Measurements from ENCODE around the gene LCP2. TPM values are rescaled to one million over a fixed set of nuclear protein-coding genes. Genes with fewer than 3 reads are reported as not detected.

LCP2 gene
- total RNA-seq, 1 donor from 2014 or later: 351 TPM

DNA sequence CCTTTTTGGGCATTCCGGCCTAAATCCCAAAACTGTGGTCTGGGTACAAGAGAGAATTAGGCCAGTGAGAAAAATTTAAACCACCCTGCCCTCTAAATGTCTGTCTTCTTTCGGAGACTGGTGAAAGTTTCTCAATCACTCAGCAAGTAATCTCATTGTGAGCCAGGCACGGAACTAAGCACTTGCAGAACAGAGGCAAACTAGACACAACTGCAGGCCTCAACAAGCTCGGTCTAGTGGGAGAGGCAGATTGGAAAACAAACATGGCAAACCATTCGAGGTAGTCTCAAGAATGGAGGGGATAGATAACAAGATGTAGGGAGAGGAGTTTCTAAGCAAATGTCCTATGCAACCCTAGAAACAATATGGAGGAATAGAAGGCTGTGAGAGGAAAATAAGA lies 73.7 kb downstream of the LCP2 start:
- Mint-ChIP-seq H3K36me3 (ENCODE audit: low read depth) (peaks cover 4% of the 10 kb centered on the region), H3K27ac (no peak overlapping the region), H3K4me3 (no peak overlapping the region), H3K9me3 (no peaks in the 10 kb centered on the region), H3K4me1 (ENCODE audit: low read depth) (peaks cover 5% of the 10 kb centered on the region), H3K27me3 (ENCODE audit: insufficient read depth) (peaks cover 2% of the 10 kb centered on the region)
- DNase-seq (ENCODE audit: low spot score): no peak
- intact Hi-C loops (cut with micrococcal nuclease): no loop called here

DNA sequence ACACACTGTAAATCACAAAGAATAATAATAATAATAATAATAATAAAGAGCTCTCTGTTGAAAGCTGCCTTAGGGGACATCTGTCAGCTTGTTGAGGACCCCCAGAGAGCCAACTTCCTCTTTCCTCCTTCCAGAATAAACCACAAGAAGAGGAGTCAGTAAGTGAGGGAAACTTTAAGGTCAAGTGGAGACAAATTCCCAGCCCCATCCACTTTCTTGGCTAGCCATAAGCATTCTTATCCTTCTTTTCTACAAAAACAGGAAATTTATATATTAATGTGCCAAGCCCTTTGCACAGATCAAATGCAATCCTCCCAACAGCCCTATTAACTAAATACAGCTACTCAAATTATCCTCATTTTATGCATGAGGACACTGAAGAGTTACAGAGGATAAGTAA lies 74.2 kb downstream of the LCP2 start:
- Mint-ChIP-seq H3K36me3 (ENCODE audit: low read depth) (peaks cover 4% of the 10 kb centered on the region), H3K27me3 (ENCODE audit: insufficient read depth) (peaks cover 2% of the 10 kb centered on the region), H3K27ac (no peak overlapping the region), H3K9me3 (no peaks in the 10 kb centered on the region), H3K4me3 (no peak overlapping the region), H3K4me1 (ENCODE audit: low read depth) (peaks cover 5% of the 10 kb centered on the region)
- intact Hi-C loops (cut with micrococcal nuclease): no loop called here
- no peak for DNase-seq (ENCODE audit: low spot score)

DNA sequence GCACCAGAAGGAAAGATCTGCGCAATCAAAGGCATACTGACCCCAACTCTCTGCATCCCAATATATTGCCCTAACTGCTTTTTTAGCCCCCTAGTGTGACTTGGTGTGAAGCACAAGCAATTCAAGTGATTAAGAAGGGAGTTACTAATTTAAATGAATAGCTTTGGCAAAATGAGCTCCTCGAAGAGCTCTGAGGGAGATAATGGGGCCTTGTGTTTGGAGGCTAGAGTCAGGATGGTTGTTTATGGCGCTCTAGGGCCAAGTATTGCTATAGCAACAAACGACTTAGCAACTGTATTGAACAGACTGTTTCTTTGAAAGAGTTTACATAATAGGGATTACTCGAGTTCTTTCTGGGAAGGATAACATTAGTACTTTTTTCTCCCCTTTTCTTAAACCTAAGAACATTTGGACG lies 76.2 kb downstream of the LCP2 start:
- H3K4me1 Mint-ChIP-seq (ENCODE audit: low read depth): peaks cover 5% of the 10 kb centered on the region
- H3K27ac Mint-ChIP-seq: no peak overlapping the region
- no peaks in the 10 kb centered on the region for H3K9me3 Mint-ChIP-seq
- intact Hi-C loops (cut with micrococcal nuclease): no loop called here
- peaks cover 2% of the 10 kb centered on the region for H3K27me3 Mint-ChIP-seq (ENCODE audit: insufficient read depth)
- H3K36me3 Mint-ChIP-seq (ENCODE audit: low read depth): peaks cover 4% of the 10 kb centered on the region
- H3K4me3 Mint-ChIP-seq: no peak overlapping the region
- DNase-seq (ENCODE audit: low spot score): no peak

DNA sequence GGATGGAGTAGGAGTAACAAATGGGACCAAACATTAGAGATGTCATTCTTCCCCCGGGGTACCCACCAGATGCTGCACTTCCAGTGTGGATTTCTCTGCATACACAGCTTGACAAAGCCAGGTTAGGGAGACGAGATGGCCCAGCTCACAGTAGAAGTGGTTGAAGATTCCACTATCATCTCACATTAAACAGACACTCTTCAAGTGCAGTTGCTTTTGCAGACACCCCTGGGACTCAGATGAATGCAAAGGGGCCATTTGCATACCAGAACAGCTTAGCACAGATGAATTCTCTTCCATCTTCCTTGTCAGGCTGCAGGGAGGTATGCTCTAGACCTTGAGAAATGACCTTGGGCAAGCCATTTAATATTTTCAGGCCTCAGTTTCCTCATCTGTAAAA lies 77.4 kb downstream of the LCP2 start:
- no peaks in the 10 kb centered on the region for H3K4me1 Mint-ChIP-seq (ENCODE audit: low read depth)
- H3K4me3 Mint-ChIP-seq: no peak overlapping the region
- H3K27ac Mint-ChIP-seq: no peak overlapping the region
- intact Hi-C loops (cut with micrococcal nuclease): no loop called here
- no peaks in the 10 kb centered on the region for H3K9me3 Mint-ChIP-seq
- no peak for DNase-seq (ENCODE audit: low spot score)
- no peaks in the 10 kb centered on the region for H3K36me3 Mint-ChIP-seq (ENCODE audit: low read depth)
- H3K27me3 Mint-ChIP-seq (ENCODE audit: insufficient read depth): peaks cover 6% of the 10 kb centered on the region

DNA sequence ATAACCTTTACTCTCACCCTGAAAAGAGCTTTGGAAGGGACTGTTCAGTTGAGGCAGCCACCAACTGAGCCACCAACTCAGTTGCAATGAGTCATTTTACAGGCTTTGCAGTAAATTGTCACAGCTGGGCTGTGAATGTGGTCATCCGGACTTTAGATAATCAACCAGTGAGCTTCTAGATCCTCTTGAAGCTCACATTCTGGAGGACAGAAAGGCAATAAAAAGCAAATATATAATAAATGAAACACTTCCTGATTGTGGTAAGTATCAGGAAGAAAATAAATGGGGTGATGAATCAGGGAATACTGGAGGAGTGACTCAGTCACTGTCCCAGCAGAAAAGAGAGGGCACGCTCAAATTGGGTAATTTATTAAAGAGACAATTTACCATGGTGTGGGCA lies 78.0 kb downstream of the LCP2 start:
- no peak for DNase-seq (ENCODE audit: low spot score)
- intact Hi-C loops (cut with micrococcal nuclease): no loop called here
- Mint-ChIP-seq H3K27me3 (ENCODE audit: insufficient read depth) (peaks cover 5% of the 10 kb centered on the region), H3K9me3 (no peaks in the 10 kb centered on the region), H3K4me3 (no peak overlapping the region), H3K27ac (no peak overlapping the region), H3K36me3 (ENCODE audit: low read depth) (no peaks in the 10 kb centered on the region), H3K4me1 (ENCODE audit: low read depth) (no peaks in the 10 kb centered on the region)

DNA sequence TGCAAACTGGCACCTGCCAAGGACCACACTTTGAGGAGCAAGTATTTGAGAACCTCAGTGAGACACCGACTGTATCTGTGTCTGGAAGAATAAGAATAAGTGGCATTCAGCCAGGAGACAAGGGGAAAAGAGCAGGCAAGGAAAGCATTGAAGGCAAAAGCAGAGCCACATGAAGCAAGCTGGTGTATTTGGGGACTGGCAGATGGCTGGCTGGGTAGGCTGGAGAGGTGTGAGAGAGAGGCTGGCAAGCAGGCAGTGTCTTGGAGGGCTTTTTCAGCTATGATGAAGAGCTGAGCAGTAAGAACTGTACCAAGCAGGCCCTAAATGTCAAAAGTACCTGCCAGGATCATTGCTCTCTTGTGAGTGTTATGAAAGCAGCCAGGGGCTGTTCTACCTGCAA lies 78.9 kb downstream of the LCP2 start:
- no peak for DNase-seq (ENCODE audit: low spot score)
- no peaks in the 10 kb centered on the region for H3K4me1 Mint-ChIP-seq (ENCODE audit: low read depth)
- peaks cover 9% of the 10 kb centered on the region for H3K27me3 Mint-ChIP-seq (ENCODE audit: insufficient read depth)
- H3K4me3 Mint-ChIP-seq: no peak overlapping the region
- H3K27ac Mint-ChIP-seq: no peak overlapping the region
- intact Hi-C loops (cut with micrococcal nuclease): no loop called here
- H3K36me3 Mint-ChIP-seq (ENCODE audit: low read depth): no peaks in the 10 kb centered on the region
- no peaks in the 10 kb centered on the region for H3K9me3 Mint-ChIP-seq

DNA sequence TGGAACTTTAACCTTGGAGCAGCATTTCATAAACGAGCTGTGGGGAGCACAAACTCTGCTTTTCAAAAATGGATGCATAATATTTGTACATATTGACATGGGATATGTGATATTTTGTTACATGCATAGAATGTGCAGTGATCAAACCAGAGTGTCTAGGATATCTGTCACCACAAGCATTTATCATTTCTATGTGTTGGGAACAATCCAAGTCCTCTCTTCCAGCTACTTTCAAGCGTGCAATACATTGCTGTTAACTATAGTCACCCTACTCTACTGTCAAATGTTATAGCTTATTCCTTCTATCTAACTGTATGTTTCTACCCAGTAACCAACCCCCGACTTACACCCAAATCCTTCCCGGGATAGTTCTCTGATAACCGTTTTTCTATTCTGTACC lies 79.7 kb downstream of the LCP2 start:
- Mint-ChIP-seq H3K4me1 (ENCODE audit: low read depth) (no peaks in the 10 kb centered on the region), H3K27me3 (ENCODE audit: insufficient read depth) (peaks cover 9% of the 10 kb centered on the region), H3K9me3 (no peaks in the 10 kb centered on the region), H3K27ac (no peak overlapping the region), H3K4me3 (no peak overlapping the region), H3K36me3 (ENCODE audit: low read depth) (no peaks in the 10 kb centered on the region)
- no peak for DNase-seq (ENCODE audit: low spot score)
- intact Hi-C loops (cut with micrococcal nuclease): no loop called here

DNA sequence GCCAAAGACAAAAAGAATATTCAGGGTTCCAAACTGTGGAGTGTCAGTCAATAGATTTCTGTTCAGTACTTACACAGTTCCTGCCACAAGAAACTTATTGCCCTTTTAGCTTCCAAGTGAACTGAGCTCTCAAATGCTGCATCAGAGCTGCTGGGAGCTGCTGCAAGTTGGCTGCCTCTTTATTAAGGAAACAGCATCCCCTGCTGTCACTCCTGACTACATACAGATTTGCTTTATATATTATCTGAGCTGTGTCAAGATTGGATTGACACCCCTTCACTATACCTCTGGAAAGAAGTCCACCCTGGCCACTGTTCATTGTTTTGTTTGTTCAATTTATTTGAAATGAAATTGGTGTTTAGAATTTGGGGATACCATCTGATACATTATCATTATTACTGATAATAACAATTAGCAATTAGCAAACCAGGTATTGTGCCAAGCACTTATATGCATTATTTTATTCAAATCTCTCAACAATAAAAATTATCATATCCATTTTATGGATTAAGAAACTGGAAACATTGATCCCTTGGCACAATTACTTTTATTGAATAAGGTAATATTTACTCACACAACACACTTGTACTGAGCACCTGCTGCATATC lies 81.2 kb downstream of the LCP2 start:
- Mint-ChIP-seq H3K4me1 (ENCODE audit: low read depth) (no peaks in the 10 kb centered on the region), H3K4me3 (no peak overlapping the region), H3K9me3 (no peaks in the 10 kb centered on the region), H3K36me3 (ENCODE audit: low read depth) (no peaks in the 10 kb centered on the region), H3K27ac (no peak overlapping the region), H3K27me3 (ENCODE audit: insufficient read depth) (peaks cover 9% of the 10 kb centered on the region)
- intact Hi-C loops (cut with micrococcal nuclease): loop anchor here (1.0 kb wide), 1 partner anchor 116 kb away; no protein-coding TSS in a partner anchor
- no peak for DNase-seq (ENCODE audit: low spot score)

DNA sequence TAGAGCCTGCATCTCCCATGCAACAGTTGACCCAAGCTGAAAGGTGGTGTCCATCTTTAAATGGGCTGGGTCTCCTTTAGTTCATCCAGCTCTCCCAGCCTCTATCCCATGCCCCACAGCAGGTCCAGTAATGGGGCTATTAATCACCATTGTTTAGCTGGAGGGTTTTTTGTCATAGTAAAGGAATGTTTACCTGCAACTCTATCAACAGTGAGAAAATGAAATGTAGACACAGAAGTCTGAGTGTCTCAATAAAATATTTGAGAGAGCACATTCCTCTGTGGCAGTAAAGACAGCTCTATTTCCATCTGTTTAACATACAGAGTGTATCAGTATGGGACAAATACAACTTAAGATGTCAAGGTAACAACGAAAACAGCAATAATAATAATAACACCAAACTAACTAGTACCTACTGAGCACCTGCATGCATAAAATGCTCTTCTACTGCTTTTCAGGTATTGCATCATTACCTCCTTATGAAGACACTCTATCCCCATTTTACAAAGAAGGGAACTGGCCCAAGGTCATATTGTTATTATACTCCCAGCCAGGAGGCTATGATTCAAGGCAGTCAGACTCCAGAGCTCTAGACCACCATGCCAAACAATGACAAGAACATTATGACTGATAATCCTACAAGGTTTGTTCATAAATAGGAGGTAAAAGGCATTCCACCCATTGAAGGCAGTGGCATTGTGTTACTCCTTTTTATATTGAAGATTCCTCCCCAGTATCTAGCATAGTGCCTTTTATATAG lies 85.8 kb downstream of the LCP2 start:
- DNase-seq (ENCODE audit: low spot score): no peak
- no peaks in the 10 kb centered on the region for H3K36me3 Mint-ChIP-seq (ENCODE audit: low read depth)
- no peak overlapping the region for H3K4me3 Mint-ChIP-seq
- H3K9me3 Mint-ChIP-seq: no peaks in the 10 kb centered on the region
- H3K4me1 Mint-ChIP-seq (ENCODE audit: low read depth): no peaks in the 10 kb centered on the region
- no peak overlapping the region for H3K27ac Mint-ChIP-seq
- H3K27me3 Mint-ChIP-seq (ENCODE audit: insufficient read depth): peaks cover 36% of the 10 kb centered on the region
- intact Hi-C loops (cut with micrococcal nuclease): no loop called here

DNA sequence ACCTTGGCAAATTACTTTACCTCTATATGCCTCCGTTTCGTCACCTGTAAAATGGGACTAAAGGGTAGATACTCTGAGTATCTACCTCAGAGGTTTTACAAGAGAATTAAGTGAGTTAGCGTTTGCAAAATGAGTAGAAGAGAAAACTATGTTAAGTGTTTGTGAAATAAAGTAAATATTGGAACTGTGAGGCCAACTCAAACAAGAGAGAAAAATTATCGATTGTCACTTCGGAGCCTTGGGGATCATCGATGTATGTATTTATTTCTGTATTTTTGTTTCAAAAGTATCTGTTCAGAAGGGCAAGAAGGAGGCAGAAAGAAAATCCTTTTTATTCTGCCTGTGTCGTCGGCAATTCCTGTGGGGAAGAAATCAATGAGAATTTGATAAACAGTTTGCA lies 90.6 kb downstream of the LCP2 start:
- H3K36me3 Mint-ChIP-seq (ENCODE audit: low read depth): no peaks in the 10 kb centered on the region
- no peak overlapping the region for H3K27ac Mint-ChIP-seq
- H3K4me3 Mint-ChIP-seq: no peak overlapping the region
- intact Hi-C loops (cut with micrococcal nuclease): no loop called here
- peaks cover 41% of the 10 kb centered on the region for H3K27me3 Mint-ChIP-seq (ENCODE audit: insufficient read depth)
- H3K9me3 Mint-ChIP-seq: no peaks in the 10 kb centered on the region
- no peak for DNase-seq (ENCODE audit: low spot score)
- no peaks in the 10 kb centered on the region for H3K4me1 Mint-ChIP-seq (ENCODE audit: low read depth)

DNA sequence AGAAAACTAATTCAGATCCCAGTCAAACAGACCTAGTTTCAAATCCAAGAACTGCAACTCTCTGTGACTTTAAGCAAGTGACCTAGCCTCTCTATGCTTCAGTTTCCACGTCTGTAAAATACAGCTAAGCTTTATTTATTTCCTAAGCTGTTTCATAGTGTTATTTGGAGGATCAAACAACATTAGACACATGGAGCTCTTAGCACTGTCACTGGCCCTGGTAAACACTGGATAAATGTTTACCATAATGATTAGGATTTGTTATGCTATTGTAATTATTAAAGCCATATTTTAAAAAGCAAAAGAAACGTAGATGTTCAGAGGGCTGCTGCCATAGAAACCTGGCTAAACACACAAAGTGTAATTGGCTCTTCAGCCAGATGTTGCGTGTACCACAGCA lies 91.4 kb downstream of the LCP2 start:
- no peak overlapping the region for H3K4me3 Mint-ChIP-seq
- intact Hi-C loops (cut with micrococcal nuclease): no loop called here
- DNase-seq (ENCODE audit: low spot score): no peak
- no peaks in the 10 kb centered on the region for H3K4me1 Mint-ChIP-seq (ENCODE audit: low read depth)
- H3K36me3 Mint-ChIP-seq (ENCODE audit: low read depth): no peaks in the 10 kb centered on the region
- no peaks in the 10 kb centered on the region for H3K9me3 Mint-ChIP-seq
- H3K27me3 Mint-ChIP-seq (ENCODE audit: insufficient read depth): peaks cover 41% of the 10 kb centered on the region
- H3K27ac Mint-ChIP-seq: no peak overlapping the region

DNA sequence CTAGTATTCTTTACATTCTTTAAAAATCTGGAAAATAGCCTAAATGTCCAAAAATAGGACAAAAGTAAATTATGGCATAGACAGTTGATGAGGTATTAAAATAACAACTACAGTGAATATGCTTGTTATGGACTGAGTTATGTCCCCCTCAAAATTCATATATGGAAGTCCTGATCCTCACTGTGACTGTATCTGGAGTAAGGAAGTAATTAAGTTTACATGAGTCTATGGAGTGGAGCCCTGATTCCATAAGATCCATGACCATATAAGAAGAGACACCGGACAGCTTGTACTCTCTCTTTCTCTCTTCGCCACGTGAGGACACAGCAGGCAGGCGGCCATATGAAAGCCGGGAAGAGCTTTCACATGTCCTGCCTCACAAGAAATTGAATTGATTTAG lies 93.4 kb downstream of the LCP2 start:
- no peak for DNase-seq (ENCODE audit: low spot score)
- no peak overlapping the region for H3K4me3 Mint-ChIP-seq
- intact Hi-C loops (cut with micrococcal nuclease): no loop called here
- H3K27me3 Mint-ChIP-seq (ENCODE audit: insufficient read depth): peaks cover 26% of the 10 kb centered on the region
- H3K27ac Mint-ChIP-seq: no peak overlapping the region
- no peaks in the 10 kb centered on the region for H3K36me3 Mint-ChIP-seq (ENCODE audit: low read depth)
- H3K4me1 Mint-ChIP-seq (ENCODE audit: low read depth): no peaks in the 10 kb centered on the region
- H3K9me3 Mint-ChIP-seq: no peaks in the 10 kb centered on the region

DNA sequence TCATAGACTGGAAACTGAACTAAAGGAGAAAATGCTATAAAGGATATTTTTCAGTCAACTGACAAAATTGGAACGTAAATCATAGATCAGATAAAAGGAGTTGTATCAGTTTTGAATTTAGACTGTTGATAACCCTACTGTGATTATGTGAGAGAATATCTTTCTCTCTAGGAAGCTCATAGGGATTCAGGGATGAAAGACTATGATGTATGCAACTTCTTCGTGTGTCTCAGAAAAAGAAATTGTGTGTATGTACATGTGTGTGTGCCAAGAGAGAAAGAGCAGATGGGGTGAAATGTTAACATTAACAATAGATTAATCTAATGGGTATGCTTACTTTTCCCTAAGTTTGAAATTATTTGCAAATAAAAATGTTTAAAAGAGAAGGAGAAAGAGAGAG lies 95.5 kb downstream of the LCP2 start:
- intact Hi-C loops (cut with micrococcal nuclease): no loop called here

More for the DNA sequence above, 95.5 kb downstream of the LCP2 start:
- H3K4me3 Mint-ChIP-seq: no peak overlapping the region
- DNase-seq (ENCODE audit: low spot score): no peak
- no peaks in the 10 kb centered on the region for H3K36me3 Mint-ChIP-seq (ENCODE audit: low read depth)
- no peaks in the 10 kb centered on the region for H3K4me1 Mint-ChIP-seq (ENCODE audit: low read depth)
- no peak overlapping the region for H3K27ac Mint-ChIP-seq
- no peaks in the 10 kb centered on the region for H3K9me3 Mint-ChIP-seq
- peaks cover 23% of the 10 kb centered on the region for H3K27me3 Mint-ChIP-seq (ENCODE audit: insufficient read depth)

Measured in activated T-helper 1 cell treated with anti-CD3 and anti-CD28 coated beads, Interleukin-12 subunit alpha, Interleukin-12 subunit beta, Interleukin-2, Interleukin-4 antibody, amounts not matched to agents 30 ng/mL and 10 ng/mL and 1 ng/mL, durations not matched to agents 14 hours and 24 hours and 36 hours (primary cell).